Dendritic cell treated with granulocyte-macrophage colony-stimulating factor and Interleukin-4, amounts not matched to agents 40 ng/mL and 50 ng/mL, for 4 days (primary cell): ENCODE measurements around the gene TMEM125.

Source experiments
- H3K27ac Mint-ChIP-seq: one replicate; pipeline ENCODE4 v1.8.0; 2022; ENCODE audit warnings: mild to moderate bottlenecking, mixed read lengths
- H3K27me3 Mint-ChIP-seq: one replicate; pipeline ENCODE4 v1.8.0; 2022; ENCODE audit warnings: mild to moderate bottlenecking, mixed read lengths
- H3K36me3 Mint-ChIP-seq: one replicate; pipeline ENCODE4 v1.8.0; 2022; ENCODE audit warnings: low read depth, mixed read lengths
- H3K4me1 Mint-ChIP-seq: one replicate; pipeline ENCODE4 v1.8.0; 2022; ENCODE audit warnings: low read depth, mixed read lengths
- H3K4me3 Mint-ChIP-seq: one replicate; pipeline ENCODE4 v1.8.0; 2022; ENCODE audit warnings: mild to moderate bottlenecking, moderate library complexity, mixed read lengths
- H3K9me3 Mint-ChIP-seq: one replicate; pipeline ENCODE4 v1.8.0; 2022; ENCODE audit warnings: mixed read lengths
- intact Hi-C: fragments of 100-400 bp; cut with micrococcal nuclease; formaldehyde crosslinking; loops from one replicate; pipeline ENCODE4 v1.15.0; 2022

The TMEM125 gene

DNA sequence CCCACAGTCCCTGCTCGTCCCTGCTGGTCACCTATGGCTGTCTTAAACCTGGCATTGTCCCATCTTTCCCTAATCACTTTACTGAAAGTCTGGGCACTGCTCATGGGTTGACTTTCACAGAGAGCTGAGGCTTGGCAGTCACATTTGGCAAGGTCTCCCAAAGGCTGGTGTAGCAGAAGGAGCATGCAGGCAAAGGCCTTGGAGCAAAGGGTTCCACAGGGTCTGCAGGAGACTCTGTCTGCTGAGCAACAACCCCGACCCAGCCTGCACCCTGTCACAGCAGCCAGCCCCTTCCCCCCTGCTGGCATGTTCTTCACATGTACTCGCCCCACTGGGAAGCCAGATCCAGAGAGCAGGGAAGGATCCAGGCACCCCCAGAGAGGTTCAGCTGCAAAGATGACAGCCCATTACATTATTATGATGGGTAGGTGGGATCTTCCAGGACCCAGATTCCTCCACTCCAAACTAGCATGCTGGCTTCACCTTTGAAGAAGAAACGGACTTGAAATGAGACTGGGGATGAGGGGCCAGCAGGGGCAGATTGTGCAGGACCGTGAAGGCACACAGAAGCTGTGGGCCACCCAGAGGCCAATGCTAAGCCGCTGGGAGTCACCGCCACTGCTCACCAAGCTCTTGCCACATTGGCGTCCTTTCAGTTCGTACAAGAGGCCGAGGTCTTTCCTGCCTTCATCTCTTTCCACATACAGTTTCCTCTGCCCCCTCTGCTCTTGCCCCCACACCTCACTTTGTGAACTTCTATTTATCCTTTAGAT lies 14.2 kb upstream of the TMEM125 start:
- no peak overlapping the region for H3K27ac Mint-ChIP-seq
- no peaks in the 10 kb centered on the region for H3K4me1 Mint-ChIP-seq
- intact Hi-C loops: no loop called here
- no peaks in the 10 kb centered on the region for H3K36me3 Mint-ChIP-seq
- peaks cover 17% of the 10 kb centered on the region for H3K9me3 Mint-ChIP-seq
- H3K4me3 Mint-ChIP-seq: no peak overlapping the region
- H3K27me3 Mint-ChIP-seq: peaks cover 4% of the 10 kb centered on the region

DNA sequence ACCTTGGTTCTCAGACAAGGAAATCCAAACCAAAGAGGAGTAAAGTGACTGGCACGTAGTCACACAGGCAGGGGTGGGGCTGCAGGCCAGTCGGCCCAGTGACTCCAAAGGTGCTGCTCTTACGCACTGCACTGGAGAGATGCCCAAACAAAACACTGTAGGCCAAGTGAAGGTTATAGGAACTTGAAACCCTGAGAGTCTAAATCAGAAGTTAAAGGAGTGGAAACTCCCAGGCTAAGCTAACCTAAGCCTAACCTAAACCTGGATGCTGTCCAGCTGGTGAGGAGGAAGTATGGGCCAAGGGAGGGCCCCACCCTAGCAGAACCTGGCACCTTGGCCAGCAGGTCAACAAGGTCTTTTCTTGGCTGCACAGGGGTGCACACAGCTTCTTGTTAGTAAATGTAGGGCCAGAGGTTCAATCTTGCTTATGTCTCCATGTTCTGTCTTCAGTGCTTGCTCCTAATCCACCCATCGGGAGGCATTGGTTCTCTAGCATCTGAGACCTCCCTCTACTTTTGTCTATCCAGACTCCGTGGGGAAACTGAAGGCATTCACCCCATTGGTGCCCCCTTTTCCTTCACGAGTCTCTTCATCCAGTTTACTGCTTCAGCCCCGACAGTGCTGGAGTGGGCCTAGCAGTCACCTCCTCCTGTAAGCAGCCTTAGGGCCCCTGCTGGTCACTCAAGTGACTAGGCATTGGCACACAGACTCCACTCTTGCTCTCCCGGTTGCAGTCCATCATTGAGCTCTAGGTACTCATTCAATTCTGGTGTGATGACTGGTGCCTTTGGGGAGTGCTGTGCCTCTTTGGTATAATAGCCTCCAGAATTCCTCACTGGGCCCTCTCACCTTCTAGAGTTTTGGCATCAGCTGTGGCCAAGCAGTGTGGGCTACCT lies 12.9 kb upstream of the TMEM125 start:
- peaks cover 10% of the 10 kb centered on the region for H3K9me3 Mint-ChIP-seq
- no peaks in the 10 kb centered on the region for H3K36me3 Mint-ChIP-seq
- H3K4me1 Mint-ChIP-seq: no peaks in the 10 kb centered on the region
- intact Hi-C loops: no loop called here
- H3K27me3 Mint-ChIP-seq: peaks cover 1% of the 10 kb centered on the region
- no peak overlapping the region for H3K4me3 Mint-ChIP-seq
- H3K27ac Mint-ChIP-seq: no peak overlapping the region

DNA sequence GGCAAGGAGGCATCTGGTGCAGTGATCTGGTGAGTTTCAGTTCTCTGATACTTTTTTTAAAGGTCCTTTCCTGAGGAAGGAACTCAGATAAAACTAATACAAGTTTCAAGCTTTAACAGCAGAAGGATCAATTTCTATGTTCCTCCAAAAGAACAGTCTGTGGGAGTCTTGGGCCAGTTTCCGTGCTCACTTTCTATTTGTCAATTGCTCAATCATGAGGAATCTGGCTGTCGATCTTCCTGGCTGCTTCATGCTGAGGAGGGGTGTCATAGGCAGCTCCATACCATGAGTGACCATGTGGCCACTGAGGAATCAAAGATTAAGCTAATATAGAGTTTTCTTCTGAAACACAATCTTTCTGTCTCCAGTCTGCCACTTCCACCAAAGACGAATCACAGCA lies 11.4 kb upstream of the TMEM125 start:
- Mint-ChIP-seq H3K9me3 (peaks cover 23% of the 10 kb centered on the region), H3K27ac (no peak overlapping the region), H3K4me3 (no peak overlapping the region), H3K27me3 (peaks cover 1% of the 10 kb centered on the region), H3K36me3 (no peaks in the 10 kb centered on the region), H3K4me1 (no peaks in the 10 kb centered on the region)
- intact Hi-C loops: no loop called here

DNA sequence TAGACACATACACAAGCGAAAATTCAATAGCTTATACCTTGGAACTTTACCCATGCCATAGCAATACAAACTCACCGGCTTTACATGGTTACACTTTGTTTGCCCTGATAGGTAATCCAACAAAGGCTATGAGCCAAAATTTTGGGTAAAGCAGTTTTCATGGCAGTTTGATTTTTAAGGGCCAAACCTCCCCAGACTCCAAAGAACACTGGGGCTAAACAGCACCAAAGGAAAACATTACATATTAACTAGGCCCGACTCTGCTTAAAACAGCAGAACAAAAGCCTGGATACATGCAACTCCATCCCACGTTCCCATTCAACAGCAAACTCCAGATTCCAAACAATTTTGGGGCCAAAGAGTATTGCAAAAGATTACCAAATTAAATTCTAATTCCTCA lies 4.4 kb upstream of the TMEM125 start:
- H3K4me1 Mint-ChIP-seq: peaks cover 11% of the 10 kb centered on the region
- no peak overlapping the region for H3K27ac Mint-ChIP-seq
- H3K9me3 Mint-ChIP-seq: peaks cover 20% of the 10 kb centered on the region
- intact Hi-C loops: no loop called here
- H3K4me3 Mint-ChIP-seq: no peak overlapping the region
- H3K27me3 Mint-ChIP-seq: peaks cover 12% of the 10 kb centered on the region
- H3K36me3 Mint-ChIP-seq: no peaks in the 10 kb centered on the region

DNA sequence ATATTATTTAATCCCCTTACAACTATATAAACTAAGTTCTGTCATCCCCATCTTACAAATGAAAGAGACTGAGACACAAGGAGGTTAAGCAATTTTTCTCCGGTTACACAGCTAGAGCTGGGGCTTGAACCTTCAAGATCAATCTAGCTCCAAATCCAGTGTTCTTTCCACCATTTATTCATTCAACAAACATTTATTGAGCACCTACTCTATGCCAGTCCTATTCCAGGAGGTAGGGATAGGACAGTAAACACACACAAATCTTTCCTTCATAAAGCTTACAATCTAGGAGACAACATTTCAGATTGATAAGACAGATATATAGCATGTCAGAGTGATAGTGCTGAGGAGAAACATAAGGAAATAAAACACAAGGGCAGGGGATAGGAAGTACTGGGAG lies 2.9 kb upstream of the TMEM125 start:
- intact Hi-C loops: no loop called here
- H3K4me1 Mint-ChIP-seq: peaks cover 25% of the 10 kb centered on the region
- H3K4me3 Mint-ChIP-seq: no peak overlapping the region
- peaks cover 20% of the 10 kb centered on the region for H3K9me3 Mint-ChIP-seq
- H3K27ac Mint-ChIP-seq: no peak overlapping the region
- H3K36me3 Mint-ChIP-seq: no peaks in the 10 kb centered on the region
- peaks cover 26% of the 10 kb centered on the region for H3K27me3 Mint-ChIP-seq

GRCh38 chr1:43267291-43267805 lies 2.4 kb upstream of the TMEM125 start:
- Mint-ChIP-seq H3K27me3 (peaks cover 28% of the 10 kb centered on the region), H3K4me3 (no peak overlapping the region), H3K4me1 (peaks cover 25% of the 10 kb centered on the region), H3K36me3 (no peaks in the 10 kb centered on the region), H3K27ac (no peak overlapping the region), H3K9me3 (peaks cover 17% of the 10 kb centered on the region)
- intact Hi-C loops: no loop called here

GRCh38 chr1:43267818-43268425 lies 1.9 kb upstream of the TMEM125 start:
- peaks cover 28% of the 10 kb centered on the region for H3K27me3 Mint-ChIP-seq
- H3K4me1 Mint-ChIP-seq: peaks cover 25% of the 10 kb centered on the region
- intact Hi-C loops: no loop called here
- peaks cover 11% of the 10 kb centered on the region for H3K9me3 Mint-ChIP-seq
- no peak overlapping the region for H3K4me3 Mint-ChIP-seq
- no peak overlapping the region for H3K27ac Mint-ChIP-seq
- H3K36me3 Mint-ChIP-seq: no peaks in the 10 kb centered on the region

GRCh38 chr1:43270421-43271095 lies 775 bp downstream of the TMEM125 start:
- Mint-ChIP-seq H3K4me3 (peak overlapping the region; percentile 44), H3K36me3 (no peaks in the 10 kb centered on the region), H3K27ac (peak overlapping the region; percentile 30), H3K9me3 (no peaks in the 10 kb centered on the region), H3K27me3 (peaks cover 28% of the 10 kb centered on the region), H3K4me1 (peaks cover 37% of the 10 kb centered on the region)
- intact Hi-C loops: no loop called here

DNA sequence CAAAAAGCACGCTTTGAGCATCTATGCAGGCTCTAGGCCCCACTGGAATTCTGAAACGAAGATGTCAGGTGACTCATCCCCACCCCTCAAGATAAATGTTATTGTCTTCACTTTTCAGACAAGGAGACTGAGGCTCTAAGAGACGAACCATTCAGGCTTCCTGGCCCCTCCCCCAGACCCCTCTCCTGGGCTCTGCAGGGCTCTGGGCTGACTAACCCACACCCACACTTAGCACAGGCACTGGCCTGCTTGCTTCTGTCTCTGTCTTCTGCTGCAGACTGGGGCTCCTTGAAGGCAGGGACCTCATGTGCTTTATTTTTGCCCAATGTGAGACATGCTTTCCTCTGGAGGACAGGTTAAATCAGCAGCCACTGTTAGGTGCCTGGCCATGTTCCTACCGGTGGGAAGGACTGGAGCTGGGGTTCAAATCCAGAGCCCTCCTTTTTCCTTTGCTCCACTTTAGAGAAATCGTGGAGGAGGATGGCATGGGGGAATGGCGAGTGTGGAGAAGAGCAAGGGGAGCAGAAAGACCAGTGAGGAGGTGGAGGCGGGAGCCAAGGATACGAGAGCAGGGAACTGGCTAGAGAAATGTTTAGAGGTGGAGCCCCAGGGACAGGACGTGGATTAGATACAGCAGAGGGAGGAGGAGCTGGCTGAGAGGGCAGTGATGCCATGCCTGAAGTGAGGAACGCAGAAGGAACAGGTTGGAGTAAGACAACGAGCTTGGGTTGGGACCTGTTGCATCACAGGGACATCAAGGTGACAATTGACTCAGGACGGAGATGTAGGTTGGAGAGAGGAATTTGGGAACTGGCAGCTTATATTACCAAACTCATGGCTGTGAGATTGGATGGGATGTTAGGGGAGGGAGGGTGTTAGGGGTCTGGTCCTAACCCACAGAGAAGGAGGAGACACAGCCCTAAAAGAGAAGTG lies 1.7 kb downstream of the TMEM125 start:
- Mint-ChIP-seq H3K9me3 (no peaks in the 10 kb centered on the region), H3K4me3 (no peak overlapping the region), H3K4me1 (peaks cover 37% of the 10 kb centered on the region), H3K27me3 (peaks cover 30% of the 10 kb centered on the region), H3K36me3 (no peaks in the 10 kb centered on the region), H3K27ac (no peak overlapping the region)
- intact Hi-C loops: no loop called here

DNA sequence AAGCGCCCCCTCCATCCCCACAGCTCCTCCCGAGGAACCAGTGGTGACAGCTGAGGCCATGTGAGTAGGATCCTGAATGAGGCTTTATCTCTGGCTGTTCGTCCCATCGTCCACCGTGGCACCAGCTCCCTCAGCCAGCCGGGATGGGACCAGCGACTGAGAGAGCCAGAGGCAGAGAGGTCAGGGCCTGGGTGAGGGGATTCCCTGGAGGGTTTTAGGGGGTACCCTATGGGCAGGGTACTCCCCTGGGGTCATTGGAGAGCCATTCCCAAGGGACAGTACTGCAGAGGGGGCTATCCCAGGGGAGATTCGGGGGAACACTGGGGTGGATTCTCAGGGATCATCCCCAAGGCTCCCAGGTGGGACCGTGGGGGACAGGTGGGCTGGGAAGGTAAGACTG lies 2.4 kb downstream of the TMEM125 start:
- H3K36me3 Mint-ChIP-seq: no peaks in the 10 kb centered on the region
- peaks cover 37% of the 10 kb centered on the region for H3K4me1 Mint-ChIP-seq
- H3K27me3 Mint-ChIP-seq: peaks cover 30% of the 10 kb centered on the region
- intact Hi-C loops: no loop called here
- no peak overlapping the region for H3K4me3 Mint-ChIP-seq
- H3K27ac Mint-ChIP-seq: no peak overlapping the region
- no peaks in the 10 kb centered on the region for H3K9me3 Mint-ChIP-seq

DNA sequence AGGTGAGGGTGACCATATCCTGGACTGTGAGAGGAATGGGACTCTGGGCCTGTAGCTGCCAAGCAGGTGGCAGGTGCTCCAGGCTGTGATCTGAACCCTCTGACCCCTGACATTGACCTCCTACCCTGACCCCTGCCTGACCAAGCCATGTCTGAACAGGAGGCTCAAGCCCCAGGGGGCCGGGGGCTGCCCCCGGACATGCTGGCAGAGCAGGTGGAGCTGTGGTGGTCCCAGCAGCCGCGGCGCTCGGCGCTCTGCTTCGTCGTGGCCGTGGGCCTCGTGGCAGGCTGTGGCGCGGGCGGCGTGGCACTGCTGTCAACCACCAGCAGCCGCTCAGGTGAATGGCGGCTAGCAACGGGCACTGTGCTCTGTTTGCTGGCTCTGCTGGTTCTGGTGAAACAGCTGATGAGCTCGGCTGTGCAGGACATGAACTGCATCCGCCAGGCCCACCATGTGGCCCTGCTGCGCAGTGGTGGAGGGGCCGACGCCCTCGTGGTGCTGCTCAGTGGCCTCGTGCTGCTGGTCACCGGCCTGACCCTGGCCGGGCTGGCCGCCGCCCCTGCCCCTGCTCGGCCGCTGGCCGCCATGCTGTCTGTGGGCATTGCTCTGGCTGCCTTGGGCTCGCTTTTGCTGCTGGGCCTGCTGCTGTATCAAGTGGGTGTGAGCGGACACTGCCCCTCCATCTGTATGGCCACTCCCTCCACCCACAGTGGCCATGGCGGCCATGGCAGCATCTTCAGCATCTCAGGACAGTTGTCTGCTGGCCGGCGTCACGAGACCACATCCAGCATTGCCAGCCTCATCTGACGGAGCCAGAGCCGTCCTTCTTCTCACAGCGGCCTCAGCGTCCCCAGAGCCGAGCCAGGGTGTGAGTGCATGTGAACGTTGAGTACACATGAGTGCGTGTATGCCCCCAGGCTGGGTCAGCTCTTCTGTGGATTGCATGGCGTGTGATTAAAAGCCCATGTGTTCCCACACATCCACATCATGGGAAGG lies 3.1 kb downstream of the TMEM125 start:
- peaks cover 29% of the 10 kb centered on the region for H3K27me3 Mint-ChIP-seq
- H3K4me1 Mint-ChIP-seq: peaks cover 37% of the 10 kb centered on the region
- H3K27ac Mint-ChIP-seq: no peak overlapping the region
- no peak overlapping the region for H3K4me3 Mint-ChIP-seq
- no peaks in the 10 kb centered on the region for H3K36me3 Mint-ChIP-seq
- no peaks in the 10 kb centered on the region for H3K9me3 Mint-ChIP-seq
- intact Hi-C loops: no loop called here

- intact Hi-C loops: no loop called here
- Mint-ChIP-seq H3K9me3 (no peaks in the 10 kb centered on the region), H3K36me3 (no peaks in the 10 kb centered on the region), H3K4me1 (peaks cover 37% of the 10 kb centered on the region), H3K4me3 (no peak overlapping the region), H3K27me3 (peaks cover 28% of the 10 kb centered on the region), H3K27ac (no peak overlapping the region)
Observed at GRCh38 chr1:43273708-43274107, 3.9 kb downstream of the TMEM125 start.
